ENCODE measurements around the gene PYGO1. TPM values are rescaled to one million over a fixed set of nuclear protein-coding genes. Genes with fewer than 3 reads are reported as not detected.

The PYGO1 gene
- total RNA-seq, 1 experiment from 2014 or later, result 0.83 TPM

DNA sequence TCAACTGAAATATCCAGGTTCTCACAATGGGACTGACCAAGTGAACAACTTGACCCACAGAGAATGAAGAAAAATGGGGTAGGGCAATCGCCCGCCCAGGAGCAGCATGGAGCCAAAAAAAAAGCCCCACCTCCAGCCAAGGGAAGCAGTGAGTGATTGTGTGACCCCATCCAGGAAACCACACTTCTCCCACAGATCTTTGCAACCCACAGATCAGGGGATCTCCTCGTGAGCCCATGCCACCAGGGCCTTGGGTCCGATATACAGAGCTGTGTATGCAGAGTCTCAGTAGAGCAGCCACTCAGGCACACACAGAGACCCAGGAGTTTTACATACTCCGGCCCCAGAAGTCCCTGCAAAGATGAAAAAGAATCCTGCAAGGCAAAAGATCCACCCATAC is 35.7 kb downstream of the PYGO1 start:
- Histone ChIP-seq H3K27me3 (ENCODE audit: insufficient read depth, low read length) (no peaks in the 10 kb centered on the region), H4K91ac (ENCODE audit: insufficient read length, low read depth, low read length) (no peak overlapping the region), H4K20me1 (ENCODE audit: control insufficient read depth, insufficient read depth, insufficient read length) (no peaks in the 10 kb centered on the region), H3K9ac (ENCODE audit: extremely low read depth, insufficient read length, low read length) (no peak overlapping the region), H3K56ac (ENCODE audit: insufficient read length, low read depth, low read length) (no peak overlapping the region), H2BK20ac (ENCODE audit: low read depth, low read length, poor library complexity, severe bottlenecking) (no peak overlapping the region), H3K27ac (ENCODE audit: insufficient read length, low read depth, low read length) (no peak overlapping the region), H4K8ac (replicated peaks; ENCODE audit: insufficient read length, low read depth, low read length) (no peak overlapping the region), H2AK5ac (ENCODE audit: insufficient read length, low read length) (no peak overlapping the region), H3K4ac (ENCODE audit: low read depth, low read length) (no peak overlapping the region), H2BK15ac (ENCODE audit: low read depth, low read length) (no peak overlapping the region), H3K79me1 (ENCODE audit: insufficient read depth, low read depth, low read length, poor library complexity, severe bottlenecking) (no peaks in the 10 kb centered on the region), H3T11ph (ENCODE audit: low read length) (no peak overlapping the region), H3K79me2 (ENCODE audit: insufficient read depth, low read length) (no peaks in the 10 kb centered on the region), H3K18ac (ENCODE audit: insufficient read length, low read depth, low read length) (no peak overlapping the region), H3K23ac (ENCODE audit: insufficient read length, low read depth, low read length) (no peak overlapping the region), H3K9me3 (ENCODE audit: control insufficient read depth, low read depth, low read length) (no peaks in the 10 kb centered on the region), H2BK12ac (ENCODE audit: insufficient read length, low read depth, low read length) (no peak overlapping the region), H3K4me1 (ENCODE audit: insufficient read depth, low read length) (no peaks in the 10 kb centered on the region), H2AFZ (ENCODE audit: low read length) (no peak overlapping the region), H2BK120ac (ENCODE audit: low read depth, low read length, poor library complexity, severe bottlenecking) (no peak overlapping the region), H3K4me2 (ENCODE audit: insufficient read depth, insufficient read length, low read length) (no peak overlapping the region), H3K23me2 (ENCODE audit: insufficient read length, low read depth, low read length, poor library complexity, severe bottlenecking) (no peaks in the 10 kb centered on the region), H3K14ac (ENCODE audit: insufficient read depth, low read length) (no peak overlapping the region), H4K5ac (ENCODE audit: insufficient read length, low read depth, low read length) (no peak overlapping the region), H2BK5ac (ENCODE audit: insufficient read length, low read length) (no peak overlapping the region)
- Mint-ChIP-seq H3K4me1 (peaks cover 0 to 8% of the 10 kb centered on the region in 2 experiments; a peak in 3 of 4 replicates), H3K27me3 (ENCODE audit: low read depth) (peaks cover 2% of the 10 kb centered on the region; the same call in 1 of the 2 replicates), H3K36me3 (ENCODE audit: insufficient read depth in 1 of 3, low read depth in 3 of 3) (peaks cover 2 to 23% (median 20%) of the 10 kb centered on the region in 3 experiments; a peak in 6 of 7 replicates), H3K27ac (no peak overlapping the region), H3K9me3 (peaks cover 30 to 34% of the 10 kb centered on the region in 2 experiments), H3K4me3 (no peak overlapping the region)
- no CpG with 5 or more reads among the region's 5 CpGs for WGBS (ENCODE audit: extremely low coverage, insufficient read length, low lambda C conversion rate)
- DNase-seq, result no peak
- TF ChIP-seq, protein P1, sequence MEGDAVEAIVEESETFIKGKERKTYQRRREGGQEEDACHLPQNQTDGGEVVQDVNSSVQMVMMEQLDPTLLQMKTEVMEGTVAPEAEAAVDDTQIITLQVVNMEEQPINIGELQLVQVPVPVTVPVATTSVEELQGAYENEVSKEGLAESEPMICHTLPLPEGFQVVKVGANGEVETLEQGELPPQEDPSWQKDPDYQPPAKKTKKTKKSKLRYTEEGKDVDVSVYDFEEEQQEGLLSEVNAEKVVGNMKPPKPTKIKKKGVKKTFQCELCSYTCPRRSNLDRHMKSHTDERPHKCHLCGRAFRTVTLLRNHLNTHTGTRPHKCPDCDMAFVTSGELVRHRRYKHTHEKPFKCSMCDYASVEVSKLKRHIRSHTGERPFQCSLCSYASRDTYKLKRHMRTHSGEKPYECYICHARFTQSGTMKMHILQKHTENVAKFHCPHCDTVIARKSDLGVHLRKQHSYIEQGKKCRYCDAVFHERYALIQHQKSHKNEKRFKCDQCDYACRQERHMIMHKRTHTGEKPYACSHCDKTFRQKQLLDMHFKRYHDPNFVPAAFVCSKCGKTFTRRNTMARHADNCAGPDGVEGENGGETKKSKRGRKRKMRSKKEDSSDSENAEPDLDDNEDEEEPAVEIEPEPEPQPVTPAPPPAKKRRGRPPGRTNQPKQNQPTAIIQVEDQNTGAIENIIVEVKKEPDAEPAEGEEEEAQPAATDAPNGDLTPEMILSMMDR (conservative IDR thresholded peaks at IDR 0.05), result no peak
